Prostate gland (tissue), 2 donors: ENCODE data around the gene RHBDL2. TPM values are rescaled to one million over a fixed set of nuclear protein-coding genes. Genes with fewer than 3 reads are reported as not detected.
"Not testable (repeated sequence)": the region's sequence is repeated elsewhere in the genome, so short reads cannot be mapped to it uniquely, and the experiment has no call there.

Experiments
- DNase-seq: peaks from one replicate; pipeline ENCODE4 v3.0.0-alpha.2; 2019; ENCODE audit warnings: low spot score
- H3K27ac ChIP-seq, 2 donors: fragments of 200-600 bp; sonication (generic); 2 replicates each; pipeline ENCODE4 v1.5.1; 2017 to 2019
- H3K27me3 ChIP-seq: fragments of 200-600 bp; sonication (generic); replicated peaks from 2 replicates; pipeline ENCODE4 v1.5.1; 2019; ENCODE audit not compliant: insufficient read depth
- H3K36me3 ChIP-seq, 2 donors: fragments of 200-600 bp; sonication (generic); 1 replicate in 1 of 2; 2 replicates in 1 of 2; pipeline versions ENCODE4 v1.5.1 to v1.8.1; 2017 to 2019
- H3K4me1 ChIP-seq: fragments of 200-600 bp; sonication (generic); replicated peaks from 2 replicates; pipeline ENCODE4 v1.5.1; 2019
- H3K4me3 ChIP-seq, 2 donors: fragments of 200-600 bp; sonication (generic); 2 replicates each; pipeline ENCODE4 v1.5.1; 2017 to 2019
- H3K9me3 ChIP-seq: fragments of 200-600 bp; sonication (generic); 2 replicates; pipeline ENCODE4 v1.5.1; 2017
- CTCF ChIP-seq, 4 experiments: fragments of 200-600 bp in 2 of 4; fragments of 450-650 bp in 2 of 4; sonication (generic) in 2 of 4; IDR thresholded peaks; 1 replicate in 3 of 4; 2 replicates in 1 of 4; pipeline ENCODE4 v1.5.1; 2016 to 2019; ENCODE audit warnings: antibody characterized with exemption in 4 of 4, mild to moderate bottlenecking in 2 of 4, moderate library complexity in 2 of 4
- POLR2A ChIP-seq: fragments of 450-650 bp; IDR thresholded peaks from one replicate; pipeline ENCODE4 v1.6.1; 2016; ENCODE audit warnings: antibody characterized with exemption, mild to moderate bottlenecking
- POLR2AphosphoS5 ChIP-seq: sonication (generic); formaldehyde crosslinking; IDR thresholded peaks from one replicate; pipeline ENCODE4 v1.6.1; 2017; ENCODE audit warnings: antibody characterized with exemption
- WGBS: methylation state at CpG from one replicate; pipeline ENCODE4 v1.1.5; 2018; 5-methylcytosine and 5-hydroxymethylcytosine counted together
- intact Hi-C: fragments of 100-400 bp; cut with DNase I; formaldehyde crosslinking; loops from one replicate; pipeline ENCODE4 v1.14.2; 2022
- total RNA-seq, 2 donors: library from RNA; depleted of rRNA; stranded (reverse); fragments of >200 nt; gene quantifications; one replicate each; pipeline ENCODE4 v1.1.0, GENCODE V29; 2016

Gene RHBDL2
- total RNA-seq = 1 to 10 TPM; 3.5 to 7.7 TPM

- intact Hi-C loops = no loop called here
- peak; percentile 75 for TF ChIP-seq POLR2AphosphoS5
- TF ChIP-seq CTCF (IDR thresholded peaks at IDR 0.05) = no peak
- peak; percentile 39 for TF ChIP-seq POLR2A
- no peaks in the 10 kb centered on the region for H3K4me1 ChIP-seq
- peak within 1 kb of the TSS in 1 of 2 donors; percentile 4 for H3K27ac ChIP-seq
- no peaks in the 10 kb centered on the region for H3K36me3 ChIP-seq
- H3K4me3 ChIP-seq = peak within 1 kb of the TSS; percentile 27 to 29
- H3K27me3 ChIP-seq = no peaks in the 10 kb centered on the region
- WGBS = 11% methylated on average over 14 of the region's 14 CpGs
- peak; percentile 82 for DNase-seq
- H3K9me3 ChIP-seq = no peaks in the 10 kb centered on the region
Measured at GRCh38 chr1:38941527-38942019, at the start of gene RHBDL2. Gene RHBDL2, minus strand, starts transcription at chr1:38941830. Its CDS starts 22,618 bp downstream, at chr1:38919212.

GRCh38 chr1:38990738-38991637 is 49.4 kb upstream of the RHBDL2 start, which contains the start of gene AKIRIN1:
Gene AKIRIN1, plus strand, starts transcription at chr1:38991276. Its CDS starts 105 bp downstream, at chr1:38991381.
- Histone ChIP-seq H3K9me3 (no peaks in the 10 kb centered on the region), H3K27ac (peak within 1 kb of the TSS; percentile 90 to 95), H3K27me3 (no peaks in the 10 kb centered on the region), H3K4me3 (peak within 1 kb of the TSS; percentile 99 to 100), H3K36me3 (no peaks in the 10 kb centered on the region), H3K4me1 (peaks cover 6% of the 10 kb centered on the region)
- peak in 3 of 4 experiments; percentile 30 to 60 (median 32) for TF ChIP-seq CTCF (IDR thresholded peaks at IDR 0.05)
- peak; percentile 93 for TF ChIP-seq POLR2AphosphoS5
- TF ChIP-seq POLR2A = peak; percentile 96
- intact Hi-C loops = loop anchor here (5.0 kb wide), 1 partner anchor 134 kb away; the partner anchor contains the start of gene RRAGC
- peak; percentile 97 for DNase-seq
- WGBS = 2% methylated on average over 31 of the region's 76 CpGs

GRCh38 chr1:38990386-38990737 is 48.7 kb upstream of the RHBDL2 start:
- Histone ChIP-seq H3K4me1 (peaks cover 6% of the 10 kb centered on the region), H3K36me3 (no peaks in the 10 kb centered on the region), H3K27me3 (no peaks in the 10 kb centered on the region), H3K9me3 (no peaks in the 10 kb centered on the region), H3K27ac (peak overlapping the region; percentile 90 to 95), H3K4me3 (peak overlapping the region; percentile 99 to 100)
- TF ChIP-seq CTCF (IDR thresholded peaks at IDR 0.05) = no peak
- no peak for TF ChIP-seq POLR2AphosphoS5
- TF ChIP-seq POLR2A = no peak
- intact Hi-C loops = loop anchor here (5.0 kb wide), 1 partner anchor 133 kb away; the partner anchor contains the start of gene RRAGC
- 22% methylated on average over 5 of the region's 5 CpGs for WGBS
- no peak for DNase-seq

GRCh38 chr1:38989979-38990378 is 48.3 kb upstream of the RHBDL2 start:
- Histone ChIP-seq H3K27ac (peak overlapping the region in 1 of 2 donors; percentile 95), H3K36me3 (no peaks in the 10 kb centered on the region), H3K4me3 (no peak overlapping the region), H3K4me1 (peaks cover 6% of the 10 kb centered on the region), H3K9me3 (no peaks in the 10 kb centered on the region), H3K27me3 (no peaks in the 10 kb centered on the region)
- 72% methylated on average over 2 of the region's 2 CpGs for whole genome bisulfite sequencing
- no peak for TF ChIP-seq POLR2AphosphoS5
- no peak for TF ChIP-seq POLR2A
- no peak for TF ChIP-seq CTCF (IDR thresholded peaks at IDR 0.05)
- DNase-seq = no peak
- intact Hi-C loops = loop anchor here (5.0 kb wide), 1 partner anchor 133 kb away; the partner anchor contains the start of gene RRAGC

GRCh38 chr1:38979380-38979779 is 37.8 kb upstream of the RHBDL2 start:
- DNase-seq, H3K27me3 ChIP-seq, H3K4me1 ChIP-seq, H3K4me3 ChIP-seq, H3K9me3 ChIP-seq, H3K36me3 ChIP-seq, intact Hi-C loops, H3K27ac ChIP-seq: not testable (repeated sequence)
- 52% methylated on average over 1 of the region's 1 CpG for WGBS

- intact Hi-C loops, H3K4me1 ChIP-seq, DNase-seq, H3K4me3 ChIP-seq, H3K36me3 ChIP-seq, H3K27me3 ChIP-seq, H3K9me3 ChIP-seq, H3K27ac ChIP-seq: not testable (repeated sequence)
- 88% methylated on average over 6 of the region's 6 CpGs for WGBS
Measured at GRCh38 chr1:38978245-38978542, 36.6 kb upstream of the RHBDL2 start.

GRCh38 chr1:38977399-38978244 is 36.0 kb upstream of the RHBDL2 start:
- H3K4me3 ChIP-seq, H3K4me1 ChIP-seq, H3K27ac ChIP-seq, DNase-seq, H3K27me3 ChIP-seq, H3K36me3 ChIP-seq, H3K9me3 ChIP-seq, intact Hi-C loops: not testable (repeated sequence)
- 94% methylated on average over 12 of the region's 12 CpGs for WGBS
